NCI-H2227 treated with DMSO at 0.1 percent for 48 hours (cell line): ENCODE measurements around the gene KDM6A.
"Not testable (repeated sequence)": the region's sequence is repeated elsewhere in the genome, so short reads cannot be mapped to it uniquely, and the experiment has no call there.

ENCODE experiments used
- DNase-seq: peaks from one replicate; lab custom pipeline; 2025; lab: John Stamatoyannopoulos, UW

The KDM6A gene

GRCh38 chrX:44872821-44873414, at the start of gene KDM6A:
Gene KDM6A (plus strand): TSS chrX:44873188. CDS start chrX:44873552, 364 bp downstream.
- peak; percentile 97 for DNase-seq

GRCh38 chrX:44823193-44823592, 49.8 kb upstream of the KDM6A start:
- DNase-seq, result not testable (repeated sequence)

- DNase-seq, result no peak
These were observed 44.9 kb upstream of the KDM6A start for GRCh38 chrX:44828008-44828605.

- no peak for DNase-seq
These were observed 43.2 kb upstream of the KDM6A start for GRCh38 chrX:44829832-44830231.

- DNase-seq, result no peak
These were observed 30.3 kb upstream of the KDM6A start for GRCh38 chrX:44842550-44843317.

- no peak for DNase-seq
These were observed 29.7 kb upstream of the KDM6A start for GRCh38 chrX:44843318-44843702.

GRCh38 chrX:44843753-44844152, 29.2 kb upstream of the KDM6A start, which contains the start of gene DUSP21:
Gene DUSP21 (plus strand): TSS chrX:44844021. CDS start chrX:44844133, 112 bp downstream.
- DNase-seq, result no peak

GRCh38 chrX:44844204-44844603, 28.8 kb upstream of the KDM6A start:
- DNase-seq, result no peak

GRCh38 chrX:44850891-44851290, 22.1 kb upstream of the KDM6A start:
- DNase-seq, result not testable (repeated sequence)

- peak; percentile 5 for DNase-seq
These were observed 1.8 kb upstream of the KDM6A start for GRCh38 chrX:44871114-44871645.

GRCh38 chrX:44871931-44872820, 812 bp upstream of the KDM6A start:
- DNase-seq, result peak; percentile 31

- DNase-seq, result peak; percentile 41
These were observed 658 bp downstream of the KDM6A start for GRCh38 chrX:44873415-44874276.

- DNase-seq, result peak; percentile 24
These were observed 1.6 kb downstream of the KDM6A start for GRCh38 chrX:44874420-44875184.

- DNase-seq, result no peak
These were observed 2.1 kb downstream of the KDM6A start for GRCh38 chrX:44875185-44875489.

GRCh38 chrX:44876086-44876485, 3.1 kb downstream of the KDM6A start:
- no peak for DNase-seq

- no peak for DNase-seq
These were observed 3.8 kb downstream of the KDM6A start for GRCh38 chrX:44876767-44877166.

- no peak for DNase-seq
These were observed 5.8 kb downstream of the KDM6A start for GRCh38 chrX:44878780-44879179.

- no peak for DNase-seq
These were observed 8.6 kb downstream of the KDM6A start for GRCh38 chrX:44881549-44881948.

GRCh38 chrX:44882635-44883034, 9.6 kb downstream of the KDM6A start:
- no peak for DNase-seq

GRCh38 chrX:44884944-44885343, 12.0 kb downstream of the KDM6A start:
- DNase-seq, result no peak
